CD4-positive, alpha-beta T cell (primary cell): ENCODE results near the gene PHACTR3. TPM values are rescaled to one million over a fixed set of nuclear protein-coding genes. Genes with fewer than 3 reads are reported as not detected.

ENCODE experiments used
- ATAC-seq: fragments of 200-7000 bp; cut with Tn5 transposase; one replicate; pipeline ENCODE4 v1.10.0; 2022; ENCODE audit warnings: mild to moderate bottlenecking; ENCODE audit not compliant: poor library complexity
- CTCF ChIA-PET: fragments of 350-600 bp; sonication (Branson Sonifier 250); formaldehyde crosslinking; loops from one replicate; lab custom pipeline; 2021; ENCODE audit warnings: antibody characterized with exemption, inconsistent platforms; lab: Charles Lee
- POLR2A ChIA-PET: fragments of 350-600 bp; sonication (Branson Sonifier 250); formaldehyde crosslinking; loops from one replicate; lab custom pipeline; 2021; ENCODE audit warnings: antibody characterized with exemption, inconsistent platforms; lab: Charles Lee
- DNase-seq, 14 experiments: peaks; one replicate each; pipeline ENCODE4 v3.0.0-alpha.2; 2013 to 2020; ENCODE audit warnings: mixed read lengths in 2 of 14
- H3K27ac ChIP-seq, 2 donors: one replicate each; pipeline versions ENCODE4 v1.5.1 to v1.7.0; 2013; ENCODE audit warnings: low read length in 2 of 2, low read depth in 1 of 2, mild to moderate bottlenecking in 1 of 2
- H3K27me3 ChIP-seq, 2 experiments: 1 replicate in 1 of 2; 2 replicates in 1 of 2; pipeline versions ENCODE4 v1.6.1 to v1.7.0; 2013; ENCODE audit warnings: low read length in 2 of 2, control low read depth in 1 of 2, mild to moderate bottlenecking in 1 of 2, moderate library complexity in 1 of 2; ENCODE audit not compliant: insufficient read depth in 2 of 2, control insufficient read depth in 1 of 2
- H3K36me3 ChIP-seq: one replicate; pipeline ENCODE4 v1.6.1; 2013; ENCODE audit warnings: low read length, control low read depth; ENCODE audit not compliant: insufficient read depth
- H3K4me1 ChIP-seq: one replicate; pipeline ENCODE4 v1.6.1; 2013; ENCODE audit warnings: low read length, control low read depth; ENCODE audit not compliant: insufficient read depth
- H3K4me3 ChIP-seq: one replicate; pipeline ENCODE4 v1.5.1; 2013; ENCODE audit warnings: mild to moderate bottlenecking, low read length, moderate library complexity
- H3K9me3 ChIP-seq, 2 experiments: 1 replicate in 1 of 2; 2 replicates in 1 of 2; pipeline versions ENCODE4 v1.6.1 to v1.7.0; 2013; ENCODE audit warnings: low read length in 2 of 2, mild to moderate bottlenecking in 2 of 2, control low read depth in 1 of 2, moderate library complexity in 1 of 2; ENCODE audit not compliant: control insufficient read depth in 1 of 2, insufficient read depth in 1 of 2
- H3K27ac Mint-ChIP-seq: one replicate; pipeline ENCODE4 v1.8.0; 2020; ENCODE audit warnings: mixed read lengths
- H3K27me3 Mint-ChIP-seq: one replicate; pipeline ENCODE4 v1.8.0; 2021; ENCODE audit warnings: mixed read lengths
- H3K36me3 Mint-ChIP-seq: one replicate; pipeline ENCODE4 v1.8.0; 2021; ENCODE audit warnings: low read depth, mixed read lengths
- H3K4me1 Mint-ChIP-seq: one replicate; pipeline ENCODE4 v1.8.0; 2021; ENCODE audit warnings: low read depth, mixed read lengths
- H3K4me3 Mint-ChIP-seq: one replicate; pipeline ENCODE4 v1.8.0; 2020; ENCODE audit warnings: mild to moderate bottlenecking, mixed read lengths
- H3K9me3 Mint-ChIP-seq: one replicate; pipeline ENCODE4 v1.8.0; 2020; ENCODE audit warnings: mixed read lengths
- CTCF ChIP-seq: fragments of 200-600 bp; IDR thresholded peaks from one replicate; pipeline ENCODE4 v1.8.0; 2022; ENCODE audit warnings: antibody characterized with exemption, mild to moderate bottlenecking
- intact Hi-C, 2 experiments: fragments of 100-400 bp; cut with DNase I in 1 of 2; cut with micrococcal nuclease in 1 of 2; formaldehyde crosslinking; loops; one replicate each; pipeline versions ENCODE4 v1.15.1 to v1.9.0; 2023 to 2025; cut with DNase I, micrococcal nuclease
- total RNA-seq, 174 experiments: library from RNA in 2 of 174; stranded (reverse) in 2 of 174; gene quantifications; one replicate each; pipeline ENCODE4 v1.2.3 and lab custom pipeline; 2021 to 2026

Gene PHACTR3
- total RNA-seq, 2 experiments from 2014 or later, result not detected

- H3K27ac Mint-ChIP-seq, result no peak overlapping the region
- TF ChIP-seq CTCF, result no peak
- H3K36me3 Mint-ChIP-seq, result no peaks in the 10 kb centered on the region
- H3K9me3 Mint-ChIP-seq, result no peaks in the 10 kb centered on the region
- CTCF ChIA-PET, result no interaction called here
- H3K4me1 Mint-ChIP-seq, result no peaks in the 10 kb centered on the region
- intact Hi-C loops, result no loop called here
- no peak for ATAC-seq
- DNase-seq, result no peak
- POLR2A ChIA-PET, result no interaction called here
- no peaks in the 10 kb centered on the region for H3K4me1 ChIP-seq
- no peaks in the 10 kb centered on the region for H3K36me3 ChIP-seq
- H3K27me3 ChIP-seq, result no peaks in the 10 kb centered on the region
- H3K4me3 Mint-ChIP-seq, result no peak overlapping the region
- H3K27me3 Mint-ChIP-seq, result peaks cover 18% of the 10 kb centered on the region
- no peak overlapping the region for H3K4me3 ChIP-seq
- peaks cover 0 to 12% of the 10 kb centered on the region in 2 experiments for H3K9me3 ChIP-seq
- no peak overlapping the region for H3K27ac ChIP-seq
Measured at GRCh38 chr20:59737816-59738215, 133.5 kb downstream of the PHACTR3 start.

GRCh38 chr20:59738851-59739250 lies 134.5 kb downstream of the PHACTR3 start:
- no peaks in the 10 kb centered on the region for H3K36me3 ChIP-seq
- CTCF ChIA-PET, result no interaction called here
- Mint-ChIP-seq H3K4me3 (no peak overlapping the region), H3K4me1 (no peaks in the 10 kb centered on the region), H3K27me3 (peaks cover 18% of the 10 kb centered on the region), H3K27ac (no peak overlapping the region), H3K9me3 (no peaks in the 10 kb centered on the region), H3K36me3 (no peaks in the 10 kb centered on the region)
- ATAC-seq (no peak), DNase-seq (no peak)
- H3K27ac ChIP-seq, result no peak overlapping the region
- no peaks in the 10 kb centered on the region for H3K27me3 ChIP-seq
- intact Hi-C loops, result no loop called here
- no peak for TF ChIP-seq CTCF
- peaks cover 0 to 20% of the 10 kb centered on the region in 2 experiments for H3K9me3 ChIP-seq
- H3K4me1 ChIP-seq, result no peaks in the 10 kb centered on the region
- POLR2A ChIA-PET, result no interaction called here
- no peak overlapping the region for H3K4me3 ChIP-seq

- Histone ChIP-seq H3K4me1 (no peaks in the 10 kb centered on the region), H3K36me3 (no peaks in the 10 kb centered on the region), H3K9me3 (peaks cover 0 to 28% of the 10 kb centered on the region in 2 experiments), H3K27ac (no peak overlapping the region), H3K27me3 (no peaks in the 10 kb centered on the region), H3K4me3 (no peak overlapping the region)
- ATAC-seq, result no peak
- H3K36me3 Mint-ChIP-seq, result no peaks in the 10 kb centered on the region
- no peak overlapping the region for H3K4me3 Mint-ChIP-seq
- ChIA-PET CTCF (no interaction called here), POLR2A (no interaction called here)
- no peak overlapping the region for H3K27ac Mint-ChIP-seq
- intact Hi-C loops, result no loop called here
- H3K27me3 Mint-ChIP-seq, result peaks cover 18% of the 10 kb centered on the region
- no peak for DNase-seq
- no peaks in the 10 kb centered on the region for H3K4me1 Mint-ChIP-seq
- TF ChIP-seq CTCF, result no peak
- H3K9me3 Mint-ChIP-seq, result no peaks in the 10 kb centered on the region
Measured at GRCh38 chr20:59740621-59741020, 136.3 kb downstream of the PHACTR3 start.
